NCI-H1092 treated with DMSO at 0.1 percent for 48 hours (cell line): ENCODE measurements around the gene PRKCH.

Experiments used
- DNase-seq: peaks from one replicate; lab custom pipeline; 2025; lab: John Stamatoyannopoulos, UW

Gene PRKCH

GRCh38 chr14:61476105-61476753 lies 154.8 kb downstream of the PRKCH start:
- DNase-seq: no peak

- no peak for DNase-seq
Observed at GRCh38 chr14:61476754-61477410, 155.5 kb downstream of the PRKCH start.

- peak; percentile 11 for DNase-seq
Observed at GRCh38 chr14:61477712-61478462, 156.5 kb downstream of the PRKCH start.

GRCh38 chr14:61478971-61479473 lies 157.6 kb downstream of the PRKCH start:
- DNase-seq: no peak

DNA sequence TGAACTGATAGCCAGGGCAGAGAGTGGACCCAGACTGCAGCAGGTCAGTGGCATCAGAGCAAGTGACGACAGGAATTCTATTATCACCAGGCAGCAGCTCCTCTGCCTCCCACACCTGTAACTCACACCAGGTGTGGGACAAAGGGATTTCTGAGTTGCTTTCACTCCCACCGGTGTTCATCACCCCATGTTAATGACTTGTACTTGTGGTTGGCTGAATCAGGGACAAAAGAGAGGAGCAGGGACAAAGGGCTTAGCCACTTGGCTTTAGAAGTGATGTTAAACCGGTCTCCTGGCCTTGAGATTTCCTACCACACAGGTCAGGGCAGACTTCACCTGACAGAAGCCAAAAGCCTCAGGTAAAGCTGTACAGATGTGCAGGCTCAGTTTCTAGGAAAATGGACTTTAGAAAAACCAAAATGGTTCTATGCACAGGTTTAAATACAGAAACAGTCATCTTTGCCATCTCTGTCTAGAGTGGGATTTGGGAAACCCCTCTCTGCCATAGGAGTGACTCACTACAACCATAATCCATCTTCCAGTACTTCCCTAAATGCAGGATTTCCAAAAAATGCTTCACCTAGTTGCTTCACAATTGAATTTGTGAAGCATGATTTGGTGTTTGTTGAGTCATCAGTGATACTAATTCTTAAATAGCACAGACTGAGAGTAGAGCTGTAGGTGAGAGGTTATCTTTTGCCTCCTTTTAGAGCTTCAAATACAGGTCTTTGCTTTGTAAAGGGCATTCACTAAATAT lies 158.5 kb downstream of the PRKCH start:
- no peak for DNase-seq

- DNase-seq: no peak
Observed at GRCh38 chr14:61480704-61481285, 159.4 kb downstream of the PRKCH start.

- DNase-seq: no peak
Observed at GRCh38 chr14:61481701-61482100, 160.3 kb downstream of the PRKCH start.

GRCh38 chr14:61482348-61483206 lies 161.2 kb downstream of the PRKCH start:
- DNase-seq: no peak

DNA sequence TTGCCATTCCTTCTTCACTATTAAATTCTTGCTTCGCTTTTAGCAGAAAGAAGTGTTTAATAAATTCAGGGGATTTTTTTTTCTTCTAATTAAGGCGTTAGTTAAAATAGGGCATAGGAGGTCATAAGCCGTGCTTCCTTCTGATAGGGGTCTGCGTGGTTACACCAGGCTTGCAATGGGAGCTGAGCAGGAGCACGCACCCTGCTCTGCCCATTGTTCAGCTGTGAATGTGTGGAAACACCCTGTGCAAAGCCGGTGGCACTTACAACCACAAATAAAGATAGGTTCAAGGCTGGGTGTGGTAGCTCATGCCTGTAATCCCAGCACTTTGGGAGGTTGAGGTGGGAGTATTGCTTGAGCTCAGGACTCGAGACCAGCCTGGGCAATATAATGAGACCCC lies 162.1 kb downstream of the PRKCH start:
- DNase-seq: no peak

DNA sequence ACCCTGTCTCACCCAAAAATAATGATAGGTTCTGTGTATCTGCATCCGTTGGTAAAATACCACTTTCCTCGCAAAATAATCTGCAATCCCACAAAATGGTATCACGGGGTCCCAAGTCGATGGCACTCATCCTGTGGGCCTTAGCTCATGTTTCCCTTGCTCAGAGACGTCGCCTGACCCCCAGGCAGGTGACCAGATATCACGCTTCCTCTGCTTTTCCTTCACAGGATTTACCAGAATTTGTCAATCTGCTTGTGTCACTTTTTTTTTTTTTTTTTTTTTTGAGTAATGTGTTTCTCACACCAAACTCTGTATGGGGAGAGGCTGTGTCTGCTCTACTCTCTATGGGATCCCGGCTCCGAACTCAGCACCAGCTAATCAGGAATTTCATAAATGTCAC lies 162.7 kb downstream of the PRKCH start:
- DNase-seq: no peak

DNA sequence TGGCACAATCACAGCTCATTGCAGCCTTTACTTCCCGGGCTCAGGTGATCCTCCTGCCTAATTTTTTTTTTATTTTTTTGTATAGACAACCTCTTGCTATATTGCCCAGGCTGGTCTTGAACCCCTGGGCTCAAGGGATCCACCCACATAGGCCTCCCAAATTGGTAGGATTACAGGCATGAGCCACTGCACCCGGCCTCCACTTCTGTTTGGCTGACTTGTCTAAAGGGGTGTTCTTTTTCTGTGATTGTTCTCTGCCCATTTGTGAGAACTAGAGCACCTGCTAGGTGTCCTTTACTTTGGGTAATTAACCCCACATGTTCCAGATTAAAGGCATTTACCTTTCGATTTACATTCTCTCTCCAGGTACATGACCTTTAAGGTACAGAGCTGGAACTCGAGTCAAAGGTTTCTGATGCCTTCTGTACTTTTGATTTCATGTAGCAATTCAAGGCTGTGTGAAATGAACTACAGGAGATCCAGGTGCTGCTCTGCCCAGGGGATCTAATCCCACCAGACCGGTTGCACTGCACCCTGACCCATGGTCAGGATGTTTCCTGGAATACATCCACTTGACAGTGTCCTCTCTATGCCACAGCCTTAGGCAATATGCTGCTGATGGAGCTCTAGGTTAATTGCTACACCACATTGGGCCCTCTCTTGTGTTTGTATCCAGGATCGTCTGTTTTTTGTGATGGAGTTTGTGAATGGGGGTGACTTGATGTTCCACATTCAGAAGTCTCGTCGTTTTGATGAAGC lies 163.6 kb downstream of the PRKCH start:
- DNase-seq: no peak

GRCh38 chr14:61485661-61486060 lies 164.3 kb downstream of the PRKCH start:
- no peak for DNase-seq

DNA sequence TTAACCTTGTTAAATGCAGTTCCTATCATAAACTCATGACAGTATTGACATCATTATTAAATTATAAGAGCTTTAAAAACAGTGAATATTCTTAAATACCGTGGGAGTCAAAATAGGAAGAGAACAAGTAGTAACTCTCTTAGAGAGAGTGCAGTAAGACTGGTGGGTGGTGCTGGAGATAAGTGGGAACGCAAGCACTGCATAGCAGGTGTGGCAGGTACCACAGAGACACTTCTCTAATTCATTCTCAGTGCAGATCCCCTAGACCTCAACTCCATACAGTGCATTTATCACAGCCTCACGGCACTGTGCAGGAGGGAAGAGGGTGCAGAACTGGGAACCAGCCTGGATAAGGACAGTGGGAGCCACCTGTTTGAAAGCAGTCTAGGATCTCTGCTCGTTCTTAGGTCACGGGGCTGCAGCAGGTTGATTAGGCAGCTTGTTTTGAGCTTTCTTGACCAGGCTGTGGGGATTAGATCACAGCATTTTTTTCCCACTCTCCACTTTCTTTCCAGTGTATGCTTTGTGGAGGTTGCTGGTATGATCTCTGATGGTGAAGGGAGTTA lies 165.6 kb downstream of the PRKCH start:
- DNase-seq: no peak

DNA sequence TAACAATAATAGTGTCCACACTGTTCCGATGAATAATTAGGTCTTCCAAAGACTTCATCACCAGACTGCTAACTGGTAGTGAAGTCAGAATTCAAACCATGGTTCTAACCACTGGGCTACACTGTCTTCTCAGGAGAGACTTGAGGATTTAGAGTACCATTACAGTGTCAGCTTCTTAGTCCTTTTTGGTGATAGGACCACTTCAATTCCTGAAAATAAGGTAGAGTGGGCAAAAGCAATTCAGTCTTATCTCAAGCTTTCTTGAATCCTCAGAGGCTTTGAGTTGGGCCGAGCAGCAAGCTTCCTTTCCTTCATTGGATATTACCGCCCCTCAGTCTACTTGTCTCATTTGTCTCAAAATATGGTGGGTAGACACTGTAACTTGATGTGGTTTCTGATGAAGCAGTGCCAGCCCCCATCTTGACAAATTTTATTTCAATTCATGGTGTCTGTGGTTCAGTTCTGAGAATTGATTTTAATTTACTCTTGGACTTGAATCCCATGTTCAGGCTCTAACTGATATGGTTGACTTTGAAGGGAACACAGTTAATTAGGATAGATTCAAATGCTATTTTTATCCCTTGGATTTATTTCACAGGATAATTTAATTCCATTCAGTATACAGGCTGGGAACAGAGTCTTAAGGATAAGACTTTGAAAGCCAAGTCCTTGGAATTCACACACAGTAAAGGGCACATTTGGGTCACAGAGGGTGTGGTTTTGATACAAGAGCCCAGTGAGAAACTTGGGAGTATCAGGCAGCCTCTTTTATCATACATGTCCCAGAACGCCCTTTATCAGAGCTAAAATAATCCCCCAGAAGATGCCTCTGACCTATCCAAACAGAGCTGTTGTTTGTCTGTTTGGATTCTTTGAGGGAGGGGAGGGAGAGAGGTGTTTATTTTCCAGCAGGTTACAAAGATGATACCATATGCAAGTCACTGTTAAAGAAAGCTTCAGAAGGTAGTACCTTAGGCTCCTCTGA lies 167.3 kb downstream of the PRKCH start:
- DNase-seq: no peak

GRCh38 chr14:61489512-61489911 lies 168.1 kb downstream of the PRKCH start:
- no peak for DNase-seq

DNA sequence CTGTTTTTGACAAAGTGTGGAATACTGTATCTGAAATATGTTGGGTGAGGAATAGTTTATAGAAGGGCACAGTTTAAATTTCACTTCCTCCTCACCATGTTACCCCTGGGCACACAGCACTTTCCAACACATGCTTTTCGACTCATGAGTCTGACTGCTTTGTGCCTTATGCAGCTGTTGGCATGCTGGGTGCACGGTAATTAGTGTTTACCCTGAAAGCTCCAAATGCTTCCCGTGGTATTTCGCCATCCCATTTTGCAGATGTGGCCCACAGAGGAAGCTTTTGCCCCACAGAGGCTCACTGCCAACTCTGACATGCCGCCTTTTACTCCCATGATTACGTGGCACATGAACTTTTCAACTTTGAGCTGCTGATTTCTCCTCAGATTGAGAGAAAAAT lies 168.6 kb downstream of the PRKCH start:
- DNase-seq: no peak

GRCh38 chr14:61491224-61491623 lies 169.8 kb downstream of the PRKCH start:
- DNase-seq: no peak

DNA sequence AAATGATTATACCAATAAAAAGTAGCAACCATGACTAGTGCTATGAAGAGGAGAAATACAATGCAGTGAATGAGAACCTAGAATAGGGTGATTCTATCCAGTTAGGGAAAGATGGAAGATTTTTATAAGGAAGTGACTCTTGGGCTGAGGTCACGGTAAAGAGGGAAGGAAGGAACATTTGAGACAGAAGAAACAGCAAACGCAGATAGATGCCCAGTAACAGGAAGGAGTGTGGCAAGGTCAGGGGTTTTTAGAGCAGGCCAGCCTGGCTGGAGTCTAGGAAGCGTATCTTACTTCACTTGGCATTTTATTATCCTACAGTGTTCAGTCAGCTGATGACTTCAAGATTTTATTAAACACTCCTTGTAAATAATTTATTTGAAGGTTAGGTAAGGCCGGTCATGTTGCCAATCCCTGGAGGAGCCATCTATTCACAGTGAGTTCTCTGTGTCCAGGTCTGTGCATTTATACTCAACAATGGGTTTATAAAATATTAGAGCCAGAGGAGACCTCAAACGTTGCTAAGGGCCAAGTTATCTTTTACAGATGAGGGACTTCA lies 170.6 kb downstream of the PRKCH start:
- DNase-seq: no peak
